HG03460 (cell line): Measurements from ENCODE around the gene ZBTB16.

Source experiments
- ATAC-seq: cut with Tn5 transposase; IDR thresholded peaks from one replicate; pipeline ENCODE4 v1.9.1; 2021; ENCODE audit not compliant: unreplicated experiment

The ZBTB16 gene

DNA sequence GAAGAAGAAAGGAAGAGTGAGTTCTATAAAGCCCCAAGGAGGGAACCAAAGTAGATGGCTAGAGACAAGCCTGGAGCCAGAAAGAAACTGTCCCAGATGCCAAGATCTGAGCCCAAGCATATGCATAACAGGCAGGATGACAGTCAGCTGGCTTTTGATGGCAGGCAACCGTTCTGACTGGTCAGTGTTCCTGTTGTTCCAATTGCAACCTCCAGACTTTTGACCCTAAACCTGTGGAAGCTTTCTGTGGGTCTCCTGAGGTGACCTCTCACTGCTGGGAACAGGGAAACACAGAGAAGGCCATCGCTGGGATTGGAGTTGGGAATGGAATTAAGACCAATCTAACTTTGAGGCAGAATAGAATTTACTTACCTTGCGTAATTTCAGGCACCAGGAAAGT lies 215.1 kb downstream of the ZBTB16 start:
- no peak for ATAC-seq

- ATAC-seq: no peak
These were observed 215.8 kb downstream of the ZBTB16 start for GRCh38 chr11:114275280-114275679.

DNA sequence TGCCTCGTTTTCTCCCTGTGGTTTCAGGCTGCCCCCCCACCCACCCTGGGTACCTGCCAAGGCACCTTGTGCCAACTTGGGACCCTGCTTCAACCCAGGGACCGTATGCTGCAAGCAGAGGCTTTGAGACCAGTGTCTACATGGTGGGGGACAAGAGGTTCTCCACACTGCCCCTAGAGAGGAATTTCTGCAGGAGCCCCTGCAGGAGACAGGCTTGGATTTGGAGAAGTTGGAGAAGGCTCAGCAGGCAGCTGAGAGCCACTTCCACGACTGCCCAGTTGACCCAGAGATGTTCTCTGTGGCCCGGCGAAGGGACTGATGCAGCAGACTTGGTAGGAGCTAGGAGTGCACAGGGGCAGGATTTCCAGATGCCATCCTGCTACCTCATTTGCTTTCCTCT lies 216.6 kb downstream of the ZBTB16 start:
- no peak for ATAC-seq

DNA sequence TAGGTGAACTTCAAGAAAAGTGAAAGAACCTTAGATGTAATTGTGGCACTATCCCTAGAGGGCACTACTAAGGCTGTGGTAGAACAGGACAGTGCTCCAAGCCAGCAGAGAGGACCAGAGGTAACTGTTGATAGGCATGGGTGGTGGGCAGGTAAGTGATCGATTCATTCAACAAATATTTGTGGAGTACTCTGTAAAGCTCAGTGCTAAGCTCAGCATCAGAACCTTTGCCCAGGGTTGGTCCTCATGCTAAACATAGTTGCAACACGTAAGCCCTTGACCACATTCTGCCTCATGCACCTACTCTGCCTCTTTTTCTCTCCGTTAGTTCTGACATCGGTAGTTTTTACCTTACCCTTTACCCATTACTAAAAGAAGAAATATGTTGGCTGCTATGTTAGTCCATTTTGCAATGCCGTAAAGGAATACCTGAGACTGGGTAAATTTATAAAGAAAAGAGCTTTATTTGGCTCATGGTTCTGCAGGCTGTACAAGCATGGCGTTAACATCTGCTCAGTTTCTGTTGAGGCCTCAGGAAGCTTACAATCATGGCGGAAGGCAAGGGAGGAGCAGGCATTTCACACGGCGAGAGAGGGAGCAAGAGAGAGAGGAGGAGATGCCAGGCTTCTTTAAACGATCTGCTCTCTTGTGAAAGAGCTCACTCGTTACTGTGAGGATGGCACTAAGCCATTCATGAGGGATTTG lies 218.3 kb downstream of the ZBTB16 start:
- ATAC-seq: no peak

DNA sequence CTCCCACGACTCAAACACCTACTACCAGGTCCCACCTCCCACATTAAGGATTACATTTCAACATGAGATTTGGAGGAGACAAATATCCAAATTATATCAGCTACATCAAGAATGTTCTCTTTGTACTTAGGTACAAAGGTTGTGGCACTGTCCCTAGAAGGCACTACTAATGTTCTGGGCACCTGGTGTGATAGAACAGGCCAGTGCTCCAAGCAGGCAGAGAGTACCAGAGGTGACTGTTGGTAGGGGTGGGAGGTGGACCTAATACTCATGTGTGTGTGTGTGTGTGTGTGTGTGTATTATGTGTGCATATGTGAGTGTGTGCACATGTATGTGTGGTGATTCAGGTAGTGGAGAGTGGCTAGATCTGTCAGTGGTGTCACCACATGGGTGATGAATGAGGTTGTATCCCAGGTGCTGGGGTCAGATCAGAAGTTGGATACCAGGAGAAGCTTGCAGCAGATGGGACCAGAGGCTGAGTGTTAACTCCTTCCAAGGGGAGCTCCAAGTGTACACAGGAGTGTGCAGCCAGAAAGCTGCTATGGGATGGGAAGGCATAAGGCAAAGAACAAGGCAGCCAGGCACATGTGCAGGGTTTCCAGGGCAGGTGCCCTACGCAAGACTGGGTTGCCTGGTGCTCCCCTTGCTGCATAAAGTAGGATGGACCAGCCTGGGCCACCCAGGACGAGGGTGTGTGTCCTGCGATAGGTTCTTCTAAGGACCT lies 219.0 kb downstream of the ZBTB16 start:
- no peak for ATAC-seq

GRCh38 chr11:114279792-114280546 lies 220.5 kb downstream of the ZBTB16 start:
- ATAC-seq: no peak

DNA sequence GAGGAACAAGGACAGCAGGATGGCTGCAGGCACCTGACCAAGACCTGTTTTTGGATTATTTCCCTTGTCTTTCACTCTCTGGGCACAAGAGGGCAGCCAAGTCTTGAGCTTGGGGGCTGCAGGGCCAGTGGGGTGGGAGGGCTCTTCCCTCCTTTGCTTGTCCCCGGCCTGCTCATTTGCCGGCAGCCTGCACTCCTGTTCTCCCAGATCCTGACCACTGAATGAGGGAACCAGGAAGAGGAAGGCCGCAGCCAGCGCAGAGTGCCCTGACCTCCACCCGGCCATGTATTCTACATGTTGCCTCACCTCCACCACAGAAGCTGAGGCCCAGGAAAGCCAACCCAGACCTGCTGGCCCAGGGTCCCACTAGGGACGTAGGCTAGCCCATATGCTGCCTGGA lies 221.2 kb downstream of the ZBTB16 start:
- no peak for ATAC-seq

GRCh38 chr11:114281388-114281956 lies 222.0 kb downstream of the ZBTB16 start:
- no peak for ATAC-seq

DNA sequence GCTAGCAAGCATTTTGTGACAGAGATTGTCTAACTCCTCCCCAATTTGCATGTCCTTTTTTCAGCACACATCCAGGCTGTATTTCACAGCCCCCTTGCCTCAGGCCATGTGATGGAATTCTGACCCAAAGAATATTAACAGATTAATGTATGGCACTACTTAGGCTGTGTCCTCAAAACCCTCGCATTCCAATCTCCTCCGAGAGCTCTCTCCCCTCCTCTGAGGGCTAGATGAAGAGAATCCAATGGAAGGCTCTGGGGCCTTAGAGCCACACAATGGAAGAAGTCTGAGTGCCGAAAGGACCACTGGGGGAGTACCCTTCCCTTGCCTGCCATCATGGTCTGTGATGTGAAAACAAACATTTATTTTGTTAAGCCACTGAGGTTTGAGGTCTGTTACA lies 223.0 kb downstream of the ZBTB16 start:
- ATAC-seq: no peak

GRCh38 chr11:114283422-114283821 lies 223.9 kb downstream of the ZBTB16 start:
- no peak for ATAC-seq

DNA sequence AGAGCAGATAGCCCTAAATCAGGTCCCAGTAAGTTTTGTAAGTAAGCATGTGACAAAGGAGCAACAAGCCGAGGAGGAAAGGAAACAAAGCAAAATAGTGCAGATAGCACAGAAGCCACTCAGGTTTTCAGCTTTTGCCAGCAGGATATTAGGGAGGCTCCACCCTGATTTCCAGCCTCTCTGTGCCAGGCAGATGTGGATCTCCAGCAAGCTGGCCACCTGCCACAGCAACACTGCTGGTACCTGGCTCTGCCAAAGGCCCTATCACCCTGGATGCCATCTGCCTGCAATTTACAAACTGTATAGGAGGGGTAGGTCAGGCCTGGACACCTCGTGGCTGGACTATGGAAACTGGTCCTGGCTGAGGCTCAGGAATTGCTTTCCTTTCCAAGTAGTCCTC lies 224.5 kb downstream of the ZBTB16 start:
- ATAC-seq: no peak

DNA sequence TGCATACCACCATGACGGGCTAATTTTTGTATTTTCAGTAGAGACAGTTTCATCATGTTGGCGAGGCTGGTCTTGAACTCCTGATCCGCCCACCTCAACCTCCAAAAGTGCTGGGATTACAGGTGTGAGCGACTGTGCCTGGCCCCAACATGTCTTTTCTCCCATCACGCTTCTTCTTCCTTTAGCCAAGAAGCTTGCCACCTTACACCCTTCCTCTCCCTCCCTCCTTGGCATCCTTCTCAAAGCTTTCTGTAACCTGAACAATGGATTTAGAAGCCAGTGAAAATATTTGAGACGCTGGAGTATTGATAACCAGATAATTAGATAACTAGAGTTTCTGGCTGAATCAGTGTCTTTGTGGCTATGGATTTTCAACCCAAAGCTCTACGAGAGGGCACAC lies 225.4 kb downstream of the ZBTB16 start:
- no peak for ATAC-seq

DNA sequence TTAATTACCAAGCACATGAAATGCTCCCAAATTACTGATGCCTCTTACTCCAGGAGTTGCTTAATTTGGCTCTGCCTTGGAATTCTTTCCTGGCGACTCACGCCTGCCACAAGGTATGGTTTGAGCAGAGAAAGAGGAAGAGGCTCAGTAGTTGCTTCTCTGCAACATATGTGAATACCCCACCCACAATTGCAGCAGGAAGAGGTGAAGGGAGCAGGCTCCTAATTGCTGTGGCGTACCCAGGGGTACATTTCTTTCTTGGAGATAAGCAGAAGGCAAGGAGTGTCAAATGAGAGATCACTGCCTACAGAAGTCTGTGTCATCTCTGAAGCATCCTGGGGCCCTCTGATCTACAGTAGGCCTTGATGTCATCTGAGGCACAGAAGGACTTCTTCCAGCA lies 226.1 kb downstream of the ZBTB16 start:
- ATAC-seq: no peak

DNA sequence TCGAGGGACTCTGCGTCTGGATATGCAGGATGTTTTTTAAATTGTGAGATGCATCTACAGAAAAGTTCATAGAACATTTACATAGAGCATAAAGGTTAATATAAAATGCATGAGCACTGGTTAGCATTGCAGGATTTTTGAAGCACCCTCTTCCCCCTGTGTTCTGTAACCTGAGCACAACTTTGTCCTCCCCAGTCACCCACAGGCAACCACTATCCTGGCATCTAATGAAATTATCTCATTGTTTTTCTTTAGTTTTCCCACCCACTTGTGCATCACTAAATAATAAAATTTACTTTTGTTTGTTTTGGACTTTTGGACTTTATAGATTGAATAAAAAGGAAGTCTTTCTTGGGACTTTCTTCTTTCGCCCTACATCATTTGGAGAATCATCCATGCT lies 226.7 kb downstream of the ZBTB16 start:
- ATAC-seq: no peak

- no peak for ATAC-seq
These were observed 227.6 kb downstream of the ZBTB16 start for GRCh38 chr11:114287154-114287553.

- no peak for ATAC-seq
These were observed 228.6 kb downstream of the ZBTB16 start for GRCh38 chr11:114288136-114288535.

- ATAC-seq: no peak
These were observed 230.3 kb downstream of the ZBTB16 start for GRCh38 chr11:114289779-114290178.

GRCh38 chr11:114290503-114291235 lies 231.2 kb downstream of the ZBTB16 start:
- no peak for ATAC-seq

DNA sequence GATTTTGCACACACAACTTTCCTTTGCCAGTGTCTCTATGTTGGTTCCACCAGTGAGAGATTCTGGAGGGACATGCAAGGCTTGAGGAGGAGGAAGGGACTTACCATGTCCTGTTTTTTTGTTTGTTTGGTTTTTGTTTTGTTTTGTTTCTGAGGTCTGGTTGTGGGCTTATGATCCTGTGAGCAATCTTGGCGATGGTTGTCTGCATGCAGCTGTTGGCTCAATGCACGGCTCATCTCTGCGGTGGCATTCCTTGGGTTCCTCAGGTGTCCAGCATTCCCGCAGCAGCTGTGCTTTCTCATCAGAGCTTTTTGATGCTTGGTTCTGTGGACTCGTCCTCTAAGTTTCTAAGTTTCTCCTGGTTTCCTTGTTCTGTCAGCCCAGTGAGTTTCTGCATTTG lies 231.9 kb downstream of the ZBTB16 start:
- no peak for ATAC-seq

DNA sequence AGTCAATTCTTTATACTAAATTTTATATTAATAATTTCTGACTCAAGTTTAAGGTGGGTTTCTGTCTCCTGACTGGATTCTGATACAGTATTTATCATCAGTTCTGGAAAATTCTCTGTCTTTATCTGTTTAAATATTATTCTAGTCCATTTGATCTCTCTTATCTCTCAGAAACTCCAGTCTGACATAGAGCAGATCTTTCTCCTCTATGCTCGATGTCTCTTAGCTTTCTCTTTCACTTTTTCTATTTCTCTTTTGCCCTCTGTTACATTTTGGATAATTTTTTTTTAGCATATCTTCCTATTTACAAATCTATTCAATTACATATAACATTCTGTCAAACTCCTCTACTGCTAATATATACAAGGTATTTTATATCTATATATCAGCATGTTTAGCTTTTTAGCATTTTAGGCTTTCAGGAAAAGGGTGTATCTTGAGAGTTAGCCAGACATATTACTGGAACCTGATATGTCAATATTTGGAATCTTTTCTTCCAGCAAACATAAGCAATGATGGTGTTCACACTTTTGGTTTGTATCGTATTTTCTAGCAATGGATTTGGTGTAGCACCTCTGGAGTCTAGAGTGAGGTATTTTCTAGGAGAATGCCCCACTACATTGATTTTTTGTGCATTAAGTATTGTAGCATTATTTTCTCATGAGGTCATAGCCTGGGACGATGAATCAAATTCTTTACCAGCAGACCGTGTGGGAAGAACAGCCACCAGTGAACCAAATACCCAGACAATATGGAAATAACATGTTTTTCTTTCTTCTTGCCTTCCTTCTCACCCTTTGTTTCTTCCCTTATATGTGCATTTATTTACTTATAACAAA lies 232.6 kb downstream of the ZBTB16 start:
- no peak for ATAC-seq
